ENCODE results near the gene TADA2B. TPM values are rescaled to one million over a fixed set of nuclear protein-coding genes. Genes with fewer than 3 reads are reported as not detected.

The TADA2B gene
- total and polyA plus RNA-seq, 12 donors, result 15.4 to 40.8 (median 30.0) TPM

DNA sequence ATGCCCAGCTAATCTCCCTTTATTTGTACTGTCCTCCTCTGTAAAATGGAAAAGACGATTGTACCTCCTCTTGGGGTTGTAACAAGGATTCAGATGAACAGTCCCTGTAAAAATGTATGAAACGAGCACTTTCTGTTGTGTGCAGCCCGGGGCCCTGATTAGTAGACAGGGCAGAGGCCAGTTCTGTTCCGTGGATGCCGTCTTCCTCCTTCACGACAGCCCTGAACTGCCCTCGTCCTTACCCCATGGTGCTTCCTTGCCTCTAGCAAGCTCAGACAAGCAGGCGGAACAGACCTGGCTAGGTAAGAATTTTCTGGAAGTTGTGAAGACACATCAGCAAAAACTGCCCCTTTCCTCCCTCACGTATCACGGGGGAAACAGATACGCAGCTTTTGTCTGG is 22.3 kb upstream of the TADA2B start:
- Histone ChIP-seq H3K9me3 (no peaks in the 10 kb centered on the region), H3K36me3 (peaks cover 0 to 97% (median 38%) of the 10 kb centered on the region in 9 donors), H3K4me1 (no peaks in the 10 kb centered on the region), H3K27me3 (no peaks in the 10 kb centered on the region), H3K4me3 (no peak overlapping the region), H3K27ac (no peak overlapping the region)
- intact Hi-C loops (cut with DNase I), result no loop called here
- TF ChIP-seq, protein P1, sequence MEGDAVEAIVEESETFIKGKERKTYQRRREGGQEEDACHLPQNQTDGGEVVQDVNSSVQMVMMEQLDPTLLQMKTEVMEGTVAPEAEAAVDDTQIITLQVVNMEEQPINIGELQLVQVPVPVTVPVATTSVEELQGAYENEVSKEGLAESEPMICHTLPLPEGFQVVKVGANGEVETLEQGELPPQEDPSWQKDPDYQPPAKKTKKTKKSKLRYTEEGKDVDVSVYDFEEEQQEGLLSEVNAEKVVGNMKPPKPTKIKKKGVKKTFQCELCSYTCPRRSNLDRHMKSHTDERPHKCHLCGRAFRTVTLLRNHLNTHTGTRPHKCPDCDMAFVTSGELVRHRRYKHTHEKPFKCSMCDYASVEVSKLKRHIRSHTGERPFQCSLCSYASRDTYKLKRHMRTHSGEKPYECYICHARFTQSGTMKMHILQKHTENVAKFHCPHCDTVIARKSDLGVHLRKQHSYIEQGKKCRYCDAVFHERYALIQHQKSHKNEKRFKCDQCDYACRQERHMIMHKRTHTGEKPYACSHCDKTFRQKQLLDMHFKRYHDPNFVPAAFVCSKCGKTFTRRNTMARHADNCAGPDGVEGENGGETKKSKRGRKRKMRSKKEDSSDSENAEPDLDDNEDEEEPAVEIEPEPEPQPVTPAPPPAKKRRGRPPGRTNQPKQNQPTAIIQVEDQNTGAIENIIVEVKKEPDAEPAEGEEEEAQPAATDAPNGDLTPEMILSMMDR (IDR thresholded peaks at IDR 0.05), result no peak
- DNase-seq, result no peak
- ATAC-seq, result no peak
- 92 to 94% methylated on average over 11 of the region's 11 CpGs for WGBS, 2 donors

DNA sequence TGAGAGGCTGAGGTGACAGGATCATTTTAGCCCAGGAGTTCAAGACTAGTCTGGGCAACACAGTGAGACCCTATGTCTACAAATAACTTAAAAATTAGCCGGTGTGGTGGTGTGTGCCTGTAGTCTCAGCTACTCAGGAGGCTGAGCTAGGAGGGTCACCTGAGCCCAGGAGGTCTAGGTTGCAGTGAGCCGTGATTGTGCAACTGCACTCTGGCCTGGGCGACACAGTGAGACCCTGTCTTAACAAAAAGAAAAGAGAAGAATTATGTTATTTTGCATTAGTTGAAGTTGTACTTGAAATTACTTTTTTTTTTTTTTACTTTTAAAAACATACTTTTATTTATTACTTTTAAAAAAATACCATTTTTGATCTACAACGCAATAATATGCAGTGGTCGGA is 21.8 kb upstream of the TADA2B start:
- intact Hi-C loops (cut with DNase I), result no loop called here
- 79 to 80% methylated on average over 5 of the region's 5 CpGs for WGBS, 2 donors
- H3K36me3 ChIP-seq, result peaks cover 0 to 97% (median 34%) of the 10 kb centered on the region in 9 donors

DNA sequence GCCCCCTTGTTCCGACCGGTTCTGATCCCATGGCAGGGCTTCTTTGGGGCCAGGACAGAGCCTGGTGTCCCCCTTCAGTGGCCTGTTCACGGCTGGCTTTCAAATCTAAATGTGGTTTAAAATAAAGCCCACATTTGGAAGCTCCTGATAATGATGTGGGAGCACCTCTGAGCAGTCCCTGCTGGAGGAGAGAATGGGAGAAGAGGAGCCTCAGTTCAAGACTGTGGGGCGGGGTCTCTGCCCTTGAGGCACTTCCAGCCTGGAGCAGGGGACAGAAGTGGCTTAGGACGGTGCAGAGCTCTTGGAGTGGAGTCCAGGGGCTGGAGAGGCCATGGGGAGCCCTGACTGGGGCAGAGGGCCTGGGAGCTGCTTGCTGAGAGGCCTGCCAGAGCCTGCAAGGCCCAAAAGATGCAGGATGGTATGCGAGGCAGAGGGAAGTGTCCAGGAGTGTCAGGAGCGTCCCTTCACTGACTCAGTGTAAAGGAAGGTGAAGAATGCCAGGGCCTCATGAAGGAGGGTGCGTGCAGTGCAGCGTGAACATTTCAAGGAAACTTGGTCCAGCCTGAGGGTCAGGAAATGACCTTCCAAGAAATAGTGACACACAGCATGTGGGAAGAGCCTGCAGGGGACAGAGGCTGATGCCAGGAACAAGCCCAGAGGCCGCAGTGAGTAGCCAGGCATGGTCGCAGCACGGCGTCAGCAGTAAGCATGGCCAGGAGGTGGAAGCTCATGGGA is 21.1 kb upstream of the TADA2B start:
- ATAC-seq (no peak), DNase-seq (no peak)
- intact Hi-C loops (cut with DNase I), result no loop called here
- 84 to 86% methylated on average over 13 of the region's 13 CpGs for WGBS, 2 donors
- no peak overlapping the region for H3K4me3 ChIP-seq
- no peaks in the 10 kb centered on the region for H3K9me3 ChIP-seq
- no peak overlapping the region for H3K27ac ChIP-seq
- H3K36me3 ChIP-seq, result peaks cover 0 to 97% (median 34%) of the 10 kb centered on the region in 9 donors
- TF ChIP-seq, protein P1 (IDR thresholded peaks at IDR 0.05), result no peak
- no peaks in the 10 kb centered on the region for H3K27me3 ChIP-seq
- no peaks in the 10 kb centered on the region for H3K4me1 ChIP-seq

More for the DNA sequence above, 21.8 kb upstream of the TADA2B start:
- Histone ChIP-seq H3K9me3 (no peaks in the 10 kb centered on the region), H3K4me3 (no peak overlapping the region), H3K27me3 (no peaks in the 10 kb centered on the region), H3K4me1 (no peaks in the 10 kb centered on the region), H3K27ac (no peak overlapping the region)
- TF ChIP-seq, protein P1 (IDR thresholded peaks at IDR 0.05), result no peak
- ATAC-seq, result no peak
- DNase-seq, result no peak

DNA sequence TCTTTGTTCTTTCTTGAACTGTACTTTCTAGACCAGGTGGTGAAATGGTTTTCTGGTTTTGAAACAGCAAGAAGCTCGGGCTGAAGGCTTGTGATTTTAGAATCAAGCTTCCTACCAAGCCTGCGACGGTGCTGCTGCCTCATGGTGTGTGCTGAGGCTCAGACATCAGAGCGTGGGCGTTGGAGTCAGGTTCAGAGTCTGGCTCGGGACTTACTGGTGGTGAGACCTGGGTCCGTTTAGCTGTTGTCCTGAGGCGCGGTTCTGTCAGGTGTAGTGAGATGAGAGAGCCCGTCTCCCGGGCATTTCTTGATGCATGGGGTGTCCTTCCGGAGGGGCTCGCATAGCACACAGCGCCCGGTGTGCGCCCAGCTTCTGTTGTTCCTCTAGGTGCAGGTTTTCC is 19.7 kb upstream of the TADA2B start:
- no peak for DNase-seq
- Histone ChIP-seq H3K36me3 (peaks cover 0 to 94% (median 30%) of the 10 kb centered on the region in 9 donors), H3K4me3 (no peak overlapping the region), H3K4me1 (no peaks in the 10 kb centered on the region), H3K27ac (no peak overlapping the region), H3K9me3 (no peaks in the 10 kb centered on the region), H3K27me3 (no peaks in the 10 kb centered on the region)
- intact Hi-C loops (cut with DNase I), result no loop called here
- 92 to 93% methylated on average over 16 of the region's 16 CpGs for WGBS, 2 donors
- no peak for ATAC-seq
- TF ChIP-seq, protein P1 (IDR thresholded peaks at IDR 0.05), result no peak

Data from heart right ventricle (tissue), 16 donors.